Caco-2 (cell line): ENCODE data around the gene DTX3. TPM values are rescaled to one million over a fixed set of nuclear protein-coding genes. Genes with fewer than 3 reads are reported as not detected.

Experiments used
- BruUV-seq: library from RNA; stranded (reverse); fragments of 400-500 nt; replicated peaks from 2 replicates; lab custom pipeline; 2021; lab: Mats Ljungman, UMichigan
- CTCF ChIA-PET: fragments of 300-600 bp; sonication (Branson Sonifier 250); formaldehyde crosslinking; loops from one replicate; lab custom pipeline; 2022; ENCODE audit warnings: antibody characterized with exemption; lab: Charles Lee
- POLR2A ChIA-PET: fragments of 300-600 bp; sonication (Branson Sonifier 250); formaldehyde crosslinking; loops from one replicate; lab custom pipeline; 2022; ENCODE audit warnings: antibody characterized with exemption; lab: Charles Lee
- DNase-seq, 2 experiments: peaks; one replicate each; pipeline versions ENCODE4 v3.0.0 to v3.0.0-alpha.2; 2020 to 2022
- H3K27me3 ChIP-seq: replicated peaks from 2 replicates; pipeline ENCODE4 v1.6.0; 2011; ENCODE audit warnings: low read length; ENCODE audit not compliant: control insufficient read depth, insufficient read depth
- H3K36me3 ChIP-seq: 2 replicates; pipeline ENCODE4 v1.5.1; 2011; ENCODE audit warnings: low read length; ENCODE audit not compliant: control insufficient read depth, insufficient read depth
- H3K4me1 ChIP-seq: fragments of 250-450 bp; sonication (Bioruptor Pico); 2 replicates; pipeline ENCODE4 v1.5.1; 2020; ENCODE audit warnings: mild to moderate bottlenecking
- H3K4me3 ChIP-seq: 2 replicates; pipeline ENCODE4 v1.5.1; 2011; ENCODE audit warnings: low read depth, mild to moderate bottlenecking, control low read depth, low read length
- H3K9me3 ChIP-seq: fragments of 250-450 bp; sonication (Bioruptor Pico); 2 replicates; pipeline ENCODE4 v1.5.1; 2020; ENCODE audit warnings: mild to moderate bottlenecking, moderate library complexity
- H3K27ac Mint-ChIP-seq: one replicate; pipeline ENCODE4 v1.8.0; 2022; ENCODE audit warnings: mixed read lengths; ENCODE audit not compliant: unreplicated experiment
- H3K27me3 Mint-ChIP-seq: one replicate; pipeline ENCODE4 v1.8.0; 2022; ENCODE audit warnings: mixed read lengths; ENCODE audit not compliant: insufficient read depth, unreplicated experiment
- H3K36me3 Mint-ChIP-seq: one replicate; pipeline ENCODE4 v1.8.0; 2022; ENCODE audit warnings: mild to moderate bottlenecking, mixed read lengths; ENCODE audit not compliant: insufficient read depth, unreplicated experiment
- H3K4me1 Mint-ChIP-seq: one replicate; pipeline ENCODE4 v1.8.0; 2022; ENCODE audit warnings: low read depth, mixed read lengths; ENCODE audit not compliant: unreplicated experiment
- H3K4me3 Mint-ChIP-seq: one replicate; pipeline ENCODE4 v1.8.0; 2022; ENCODE audit warnings: mild to moderate bottlenecking, moderate library complexity, mixed read lengths; ENCODE audit not compliant: unreplicated experiment
- H3K9me3 Mint-ChIP-seq: one replicate; pipeline ENCODE4 v1.8.0; 2022; ENCODE audit warnings: mixed read lengths; ENCODE audit not compliant: unreplicated experiment
- intact Hi-C: fragments of 100-400 bp; cut with micrococcal nuclease; formaldehyde crosslinking; loops from one replicate; pipeline ENCODE4 v1.10.0; 2022; ENCODE audit not compliant: unreplicated experiment
- total RNA-seq: library from RNA; stranded (reverse); gene quantifications from 2 replicates; pipeline ENCODE4 v1.2.3, GENCODE V29; 2022
- TF ChIP-seq, protein P1 (sequence below), 2 experiments: fragments of 200-600 bp in 1 of 2; IDR thresholded peaks; 1 replicate in 1 of 2; 2 replicates in 1 of 2; pipeline versions ENCODE4 v1.5.1 to v1.8.0; 2011 to 2022; ENCODE audit warnings: antibody characterized with exemption in 1 of 2, control low read depth in 1 of 2, inconsistent platforms in 1 of 2, low read depth in 1 of 2, low read length in 1 of 2, mild to moderate bottlenecking in 1 of 2, moderate library complexity in 1 of 2; ENCODE audit not compliant: insufficient read depth in 1 of 2, severe bottlenecking in 1 of 2, unreplicated experiment in 1 of 2

Gene DTX3
- total RNA-seq, 1 experiment from 2014 or later: 20.4 TPM

- H3K27me3 ChIP-seq: peaks cover 4% of the 10 kb centered on the region
- DNase-seq: no peak
- no peaks in the 10 kb centered on the region for H3K36me3 ChIP-seq
- H3K9me3 ChIP-seq: no peaks in the 10 kb centered on the region
- no TSS peak for BruUV-seq
- H3K4me1 ChIP-seq: no peaks in the 10 kb centered on the region; the same call in 1 of the 2 replicates
- ChIA-PET POLR2A (no interaction called here), CTCF (interaction anchor here (1.6 kb wide), 1 partner anchor 41 kb away, joined by 5 read pairs; no protein-coding TSS in a partner anchor)
- Mint-ChIP-seq H3K4me3 (no peak overlapping the region), H3K9me3 (no peaks in the 10 kb centered on the region), H3K36me3 (no peaks in the 10 kb centered on the region), H3K27ac (no peak overlapping the region), H3K27me3 (peaks cover 26% of the 10 kb centered on the region), H3K4me1 (peaks cover 7% of the 10 kb centered on the region)
- intact Hi-C loops: loop anchor here (5.0 kb wide), 1 partner anchor 102 kb away; the partner anchor contains the start of genes DDIT3 and MBD6
- no peak overlapping the region for H3K4me3 ChIP-seq
- TF ChIP-seq, protein P1, sequence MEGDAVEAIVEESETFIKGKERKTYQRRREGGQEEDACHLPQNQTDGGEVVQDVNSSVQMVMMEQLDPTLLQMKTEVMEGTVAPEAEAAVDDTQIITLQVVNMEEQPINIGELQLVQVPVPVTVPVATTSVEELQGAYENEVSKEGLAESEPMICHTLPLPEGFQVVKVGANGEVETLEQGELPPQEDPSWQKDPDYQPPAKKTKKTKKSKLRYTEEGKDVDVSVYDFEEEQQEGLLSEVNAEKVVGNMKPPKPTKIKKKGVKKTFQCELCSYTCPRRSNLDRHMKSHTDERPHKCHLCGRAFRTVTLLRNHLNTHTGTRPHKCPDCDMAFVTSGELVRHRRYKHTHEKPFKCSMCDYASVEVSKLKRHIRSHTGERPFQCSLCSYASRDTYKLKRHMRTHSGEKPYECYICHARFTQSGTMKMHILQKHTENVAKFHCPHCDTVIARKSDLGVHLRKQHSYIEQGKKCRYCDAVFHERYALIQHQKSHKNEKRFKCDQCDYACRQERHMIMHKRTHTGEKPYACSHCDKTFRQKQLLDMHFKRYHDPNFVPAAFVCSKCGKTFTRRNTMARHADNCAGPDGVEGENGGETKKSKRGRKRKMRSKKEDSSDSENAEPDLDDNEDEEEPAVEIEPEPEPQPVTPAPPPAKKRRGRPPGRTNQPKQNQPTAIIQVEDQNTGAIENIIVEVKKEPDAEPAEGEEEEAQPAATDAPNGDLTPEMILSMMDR (IDR thresholded peaks at IDR 0.05; ENCODE audit: insufficient read depth in 1 of 2, low read depth in 1 of 2, low read length in 1 of 2, severe bottlenecking in 1 of 2, unreplicated experiment in 1 of 2): no peak
These were observed 20.0 kb downstream of the DTX3 start for GRCh38 chr12:57624441-57625220.

GRCh38 chr12:57625261-57626032 lies 20.8 kb downstream of the DTX3 start:
- Mint-ChIP-seq H3K27ac (no peak overlapping the region), H3K9me3 (no peaks in the 10 kb centered on the region), H3K36me3 (no peaks in the 10 kb centered on the region), H3K4me1 (peaks cover 7% of the 10 kb centered on the region), H3K4me3 (no peak overlapping the region), H3K27me3 (peaks cover 23% of the 10 kb centered on the region)
- intact Hi-C loops: no loop called here
- Histone ChIP-seq H3K4me1 (no peaks in the 10 kb centered on the region; the same call in 1 of the 2 replicates), H3K36me3 (no peaks in the 10 kb centered on the region), H3K27me3 (peaks cover 3% of the 10 kb centered on the region), H3K9me3 (no peaks in the 10 kb centered on the region), H3K4me3 (no peak overlapping the region)
- DNase-seq: no peak
- ChIA-PET POLR2A (no interaction called here), CTCF (interaction anchor here (1.6 kb wide), 1 partner anchor 42 kb away, joined by 5 read pairs; no protein-coding TSS in a partner anchor)
- BruUV-seq: no TSS peak
- TF ChIP-seq, protein P1 (IDR thresholded peaks at IDR 0.05; ENCODE audit: insufficient read depth in 1 of 2, low read depth in 1 of 2, low read length in 1 of 2, severe bottlenecking in 1 of 2, unreplicated experiment in 1 of 2): no peak
